Endothelial cell of umbilical vein (primary cell): ENCODE results near the gene CASP9. TPM values are rescaled to one million over a fixed set of nuclear protein-coding genes. Genes with fewer than 3 reads are reported as not detected.
"Not testable (repeated sequence)": the region's sequence is repeated elsewhere in the genome, so short reads cannot be mapped to it uniquely, and the experiment has no call there.

Source experiments
- BruUV-seq: library from RNA; stranded (reverse); fragments of 400-500 nt; replicated peaks from 2 replicates; lab custom pipeline; 2021; lab: Mats Ljungman, UMichigan
- CTCF ChIA-PET: fragments of 300-600, 350-600 bp; sonication (Branson Sonifier 250); formaldehyde crosslinking; loops from one replicate; lab custom pipeline; 2021; ENCODE audit warnings: antibody characterized with exemption, inconsistent platforms; lab: Charles Lee
- POLR2A ChIA-PET: fragments of 300-600, 350-600 bp; sonication (Branson Sonifier 250); formaldehyde crosslinking; loops from one replicate; lab custom pipeline; 2021; ENCODE audit warnings: antibody characterized with exemption, inconsistent platforms; lab: Charles Lee
- DNase-seq: peaks from one replicate; pipeline ENCODE4 v3.0.0-alpha.2; 2011; ENCODE audit warnings: low read depth, low spot score
- FAIRE-seq: peaks from 2 replicates; lab custom pipeline; 2011; peaks lifted over from hg19 to GRCh38; lab: Jason Lieb, UNC
- H2AFZ ChIP-seq: 2 replicates; pipeline ENCODE4 v1.6.0; 2012; ENCODE audit warnings: low read depth, low read length, control low read depth, inconsistent platforms
- H3K27ac ChIP-seq: 2 replicates; pipeline ENCODE4 v1.5.1; 2011; ENCODE audit warnings: low read depth, mild to moderate bottlenecking, control low read depth, low read length, moderate library complexity; ENCODE audit not compliant: insufficient read depth
- H3K27me3 ChIP-seq, 2 experiments: 2 replicates each; pipeline versions ENCODE4 v1.6.0 to v1.6.1; 2011; ENCODE audit warnings: low read length in 2 of 2, mixed read lengths in 1 of 2; ENCODE audit not compliant: control insufficient read depth in 2 of 2, insufficient read depth in 2 of 2
- H3K36me3 ChIP-seq, 2 experiments: 2 replicates in 1 of 2; 3 replicates in 1 of 2; pipeline ENCODE4 v1.5.1; 2011; ENCODE audit warnings: low read length in 2 of 2, mild to moderate bottlenecking in 1 of 2, moderate library complexity in 1 of 2; ENCODE audit not compliant: control insufficient read depth in 2 of 2, insufficient read depth in 2 of 2; ENCODE audit errors: extremely low read depth in 1 of 2
- H3K4me1 ChIP-seq: 3 replicates; pipeline ENCODE4 v1.5.1; 2011; ENCODE audit warnings: mild to moderate bottlenecking, low read length; ENCODE audit not compliant: control insufficient read depth, insufficient read depth; ENCODE audit errors: extremely low read depth
- H3K4me2 ChIP-seq: 2 replicates; pipeline ENCODE4 v1.6.1; 2011; ENCODE audit warnings: low read length, control low read depth, mixed read lengths; ENCODE audit not compliant: insufficient read depth
- H3K4me3 ChIP-seq, 3 experiments: fragments of 200-600 bp in 1 of 3; sonication (generic), shearing (Covaris generic) in 1 of 3; replicated peaks in 1 of 3; 2 replicates each; pipeline ENCODE4 v1.5.1; 2011 to 2016; ENCODE audit warnings: control low read depth in 3 of 3, low read length in 3 of 3, mild to moderate bottlenecking in 2 of 3, inconsistent platforms in 1 of 3, low read depth in 1 of 3, moderate library complexity in 1 of 3; ENCODE audit not compliant: insufficient read depth in 1 of 3
- H3K79me2 ChIP-seq: 2 replicates; pipeline ENCODE4 v1.6.0; 2012; ENCODE audit warnings: low read length, inconsistent platforms; ENCODE audit not compliant: control insufficient read depth, insufficient read depth
- H3K9ac ChIP-seq: replicated peaks from 2 replicates; pipeline ENCODE3; 2011; ENCODE audit warnings: low read length, control low read depth; ENCODE audit not compliant: insufficient read depth; ENCODE audit errors: extremely low read depth
- H3K9me1 ChIP-seq: replicated peaks from 3 replicates; pipeline ENCODE4 v1.6.0; 2011; ENCODE audit warnings: mild to moderate bottlenecking, low read length; ENCODE audit not compliant: control insufficient read depth, insufficient read depth; ENCODE audit errors: extremely low read depth
- H3K9me3 ChIP-seq: replicated peaks from 2 replicates; pipeline ENCODE4 v1.5.1; 2012; ENCODE audit warnings: low read length, inconsistent platforms; ENCODE audit not compliant: control insufficient read depth, insufficient read depth
- H4K20me1 ChIP-seq: replicated peaks from 2 replicates; pipeline ENCODE3; 2011; ENCODE audit warnings: mild to moderate bottlenecking, low read length; ENCODE audit not compliant: control insufficient read depth, insufficient read depth; ENCODE audit errors: extremely low read depth
- FOS ChIP-seq: IDR thresholded peaks from 2 replicates; pipeline ENCODE4 v1.6.1; 2011; ENCODE audit warnings: mild to moderate bottlenecking, low read length, moderate library complexity, borderline replicate concordance; ENCODE audit not compliant: insufficient read depth
- MYC ChIP-seq: IDR thresholded peaks from one replicate; pipeline ENCODE4 v1.6.1; 2011; ENCODE audit warnings: mild to moderate bottlenecking, low read depth, low read length
- dilution Hi-C: fragments of 300-500 bp; cut with MboI; formaldehyde crosslinking; loops from one replicate; pipeline ENCODE4 v1.15.0; 2019; ENCODE audit warnings: low sequenced_read_pairs; ENCODE audit not compliant: extremely low pct_ligation_motif_present
- intact Hi-C: fragments of 100-400 bp; cut with micrococcal nuclease; formaldehyde crosslinking; loops from one replicate; pipeline ENCODE4 v1.10.0; 2022
- polyA plus RNA-seq, 4 experiments: library from polyadenylated mRNA; depleted of rRNA in 3 of 4; stranded (reverse) in 3 of 4; unstranded in 1 of 4; fragments of >200 nt; gene quantifications; 2 replicates each; pipeline versions ENCODE4 v1.2.1 to v1.2.3, GENCODE V29; 2011 to 2012; ENCODE audit warnings: missing spikeins in 1 of 4
- total RNA-seq: library from RNA; stranded (reverse); gene quantifications from 2 replicates; pipeline ENCODE4 v1.2.3, GENCODE V29; 2021
- TF ChIP-seq, protein P1 (sequence below): IDR thresholded peaks from 2 replicates; pipeline ENCODE4 v1.6.1; 2011; ENCODE audit not compliant: insufficient read depth, insufficient read length

Gene CASP9
- total and polyA plus RNA-seq, 2 donors (not counting 3 experiments of a cell fraction or from before 2014, with no cell fraction given) = 10.5 to 14.1 TPM

DNA sequence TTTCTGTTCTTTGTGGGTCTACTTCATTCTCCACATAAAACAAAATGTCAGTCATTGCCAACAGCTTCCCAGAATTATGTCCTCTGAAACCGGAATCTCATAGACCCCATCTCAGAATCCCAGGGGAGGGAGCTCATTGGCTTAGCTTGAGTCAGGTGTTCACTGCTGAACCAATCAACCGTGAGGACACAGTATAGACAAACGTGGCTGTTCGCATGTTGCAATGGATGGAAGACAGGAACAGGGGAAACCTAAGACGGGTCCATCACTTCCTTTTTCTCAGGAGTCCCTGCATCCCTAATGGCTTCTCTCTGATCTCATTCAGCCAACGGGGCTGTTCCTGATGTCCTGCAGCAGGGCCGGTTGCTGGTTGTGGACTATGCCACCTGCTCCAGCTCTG is 58.3 kb downstream of the CASP9 start:
- POLR2A ChIA-PET = no interaction called here
- no peaks in the 10 kb centered on the region for H3K27me3 ChIP-seq
- H3K9ac ChIP-seq = no peak overlapping the region
- CTCF ChIA-PET = interaction anchor here (1.2 kb wide), 1 partner anchor 142 kb away, joined by 3 read pairs; no protein-coding TSS in a partner anchor
- no TSS peak for BruUV-seq
- no peaks in the 10 kb centered on the region for H3K79me2 ChIP-seq
- no peaks in the 10 kb centered on the region for H4K20me1 ChIP-seq
- no peak for FAIRE-seq
- dilution Hi-C loops (no loop called here), intact Hi-C loops (no loop called here)
- no peaks in the 10 kb centered on the region for H3K9me1 ChIP-seq
- H3K36me3 ChIP-seq = no peaks in the 10 kb centered on the region
- TF ChIP-seq, protein P1, sequence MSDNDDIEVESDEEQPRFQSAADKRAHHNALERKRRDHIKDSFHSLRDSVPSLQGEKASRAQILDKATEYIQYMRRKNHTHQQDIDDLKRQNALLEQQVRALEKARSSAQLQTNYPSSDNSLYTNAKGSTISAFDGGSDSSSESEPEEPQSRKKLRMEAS = no peak
- no peak for TF ChIP-seq MYC
- no peak for TF ChIP-seq FOS
- DNase-seq = no peak
- H2AFZ ChIP-seq = no peak overlapping the region
- H3K9me3 ChIP-seq = no peaks in the 10 kb centered on the region
- no peak overlapping the region for H3K4me2 ChIP-seq
- H3K27ac ChIP-seq = no peak overlapping the region
- no peak overlapping the region for H3K4me3 ChIP-seq
- H3K4me1 ChIP-seq = no peaks in the 10 kb centered on the region

GRCh38 chr1:15463926-15464322 is 60.1 kb downstream of the CASP9 start:
- dilution Hi-C loops, H3K4me2 ChIP-seq, H3K4me1 ChIP-seq, BruUV-seq, H3K36me3 ChIP-seq, intact Hi-C loops, FAIRE-seq, H3K9me3 ChIP-seq, CTCF ChIA-PET, H3K27ac ChIP-seq, DNase-seq, H3K9ac ChIP-seq, H2AFZ ChIP-seq, H3K9me1 ChIP-seq, H3K4me3 ChIP-seq, H4K20me1 ChIP-seq, POLR2A ChIA-PET, H3K79me2 ChIP-seq, H3K27me3 ChIP-seq: not testable (repeated sequence)

DNA sequence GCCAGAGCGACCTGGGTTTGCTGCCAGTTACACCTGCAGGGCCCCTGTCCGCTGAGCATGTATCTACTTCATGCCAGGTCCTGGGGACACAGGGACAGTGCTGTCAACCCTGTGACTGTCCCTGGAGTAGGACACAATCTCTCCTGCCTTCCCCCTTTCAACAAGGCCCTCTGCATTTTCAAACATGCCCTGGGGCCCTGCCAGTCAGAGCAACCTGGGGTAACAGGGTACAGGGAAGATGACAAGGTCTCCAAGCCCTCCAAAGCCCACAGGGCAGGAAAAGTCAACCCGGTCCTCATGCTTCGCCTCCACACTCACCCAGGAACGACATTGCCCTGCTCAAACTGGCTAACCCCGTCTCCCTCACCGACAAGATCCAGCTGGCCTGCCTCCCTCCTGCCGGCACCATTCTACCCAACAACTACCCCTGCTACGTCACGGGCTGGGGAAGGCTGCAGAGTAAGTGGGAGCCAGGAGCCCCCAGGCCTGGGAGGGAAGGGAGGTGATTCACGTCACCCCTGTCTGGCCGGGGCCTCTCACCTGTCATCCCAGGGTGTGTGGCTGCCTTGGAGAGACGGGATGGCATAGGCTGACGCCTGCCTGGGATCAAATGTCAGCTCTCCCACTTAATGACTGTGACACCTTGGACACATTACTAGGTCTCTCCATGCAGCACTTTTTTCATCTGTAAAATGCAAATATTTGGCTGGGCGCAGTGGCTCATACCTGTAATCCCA is 60.8 kb downstream of the CASP9 start:
- H3K4me3 ChIP-seq, H4K20me1 ChIP-seq, H3K27ac ChIP-seq, H3K27me3 ChIP-seq, dilution Hi-C loops, H2AFZ ChIP-seq, DNase-seq, H3K9me1 ChIP-seq, H3K9me3 ChIP-seq, BruUV-seq, H3K4me2 ChIP-seq, H3K79me2 ChIP-seq, POLR2A ChIA-PET, H3K36me3 ChIP-seq, H3K4me1 ChIP-seq, CTCF ChIA-PET, FAIRE-seq, H3K9ac ChIP-seq, intact Hi-C loops: not testable (repeated sequence)
